ENCODE data around the gene TMEM164.

DNA sequence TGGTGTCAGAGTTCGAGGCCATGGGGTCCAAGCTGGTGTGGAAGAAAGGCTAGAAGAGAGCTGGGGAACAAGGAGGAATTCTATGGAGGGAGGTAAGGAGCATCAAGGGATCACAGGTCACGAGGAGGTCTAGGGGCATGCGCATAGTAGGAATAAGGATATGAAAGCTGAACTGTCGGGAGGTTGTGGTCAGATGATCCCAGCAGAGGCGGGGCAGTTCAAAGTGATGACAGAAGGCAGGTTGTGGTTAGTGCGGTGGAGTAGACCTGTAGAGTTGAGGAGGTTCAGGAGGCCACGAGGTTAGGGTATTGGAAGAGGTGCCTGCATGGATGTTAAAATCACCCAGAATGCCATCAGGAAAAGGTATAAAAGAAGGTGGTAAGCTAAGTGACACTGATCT is 156.3 kb downstream of the TMEM164 start:
- TF ChIP-seq, protein P1, sequence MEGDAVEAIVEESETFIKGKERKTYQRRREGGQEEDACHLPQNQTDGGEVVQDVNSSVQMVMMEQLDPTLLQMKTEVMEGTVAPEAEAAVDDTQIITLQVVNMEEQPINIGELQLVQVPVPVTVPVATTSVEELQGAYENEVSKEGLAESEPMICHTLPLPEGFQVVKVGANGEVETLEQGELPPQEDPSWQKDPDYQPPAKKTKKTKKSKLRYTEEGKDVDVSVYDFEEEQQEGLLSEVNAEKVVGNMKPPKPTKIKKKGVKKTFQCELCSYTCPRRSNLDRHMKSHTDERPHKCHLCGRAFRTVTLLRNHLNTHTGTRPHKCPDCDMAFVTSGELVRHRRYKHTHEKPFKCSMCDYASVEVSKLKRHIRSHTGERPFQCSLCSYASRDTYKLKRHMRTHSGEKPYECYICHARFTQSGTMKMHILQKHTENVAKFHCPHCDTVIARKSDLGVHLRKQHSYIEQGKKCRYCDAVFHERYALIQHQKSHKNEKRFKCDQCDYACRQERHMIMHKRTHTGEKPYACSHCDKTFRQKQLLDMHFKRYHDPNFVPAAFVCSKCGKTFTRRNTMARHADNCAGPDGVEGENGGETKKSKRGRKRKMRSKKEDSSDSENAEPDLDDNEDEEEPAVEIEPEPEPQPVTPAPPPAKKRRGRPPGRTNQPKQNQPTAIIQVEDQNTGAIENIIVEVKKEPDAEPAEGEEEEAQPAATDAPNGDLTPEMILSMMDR (IDR thresholded peaks at IDR 0.05; ENCODE audit: insufficient read depth, low read depth, low read length): no peak
- TF ChIP-seq EZH2 (IDR thresholded peaks at IDR 0.05; ENCODE audit: insufficient read depth, low read length): no peak
